Hepatocyte (in vitro differentiated cells): Measurements from ENCODE around the gene ASF1B.

Experiments used
- CTCF ChIP-seq: fragments of 200-600 bp; sonication (generic); IDR thresholded peaks from 2 replicates; pipeline ENCODE4 v1.5.1; 2016; ENCODE audit warnings: antibody characterized with exemption, mild to moderate bottlenecking; ENCODE audit not compliant: poor library complexity
- EZH2 ChIP-seq: fragments of 200-600 bp; sonication (generic); IDR thresholded peaks from 2 replicates; pipeline ENCODE4 v1.6.1; 2016; ENCODE audit warnings: antibody characterized with exemption, mild to moderate bottlenecking, borderline replicate concordance
- EZH2phosphoT487 ChIP-seq: fragments of 200-600 bp; sonication (generic); IDR thresholded peaks from one replicate; pipeline ENCODE4 v1.6.1; 2018; ENCODE audit warnings: antibody characterized with exemption, mild to moderate bottlenecking, low read depth, moderate library complexity; ENCODE audit not compliant: unreplicated experiment, severe bottlenecking

DNA sequence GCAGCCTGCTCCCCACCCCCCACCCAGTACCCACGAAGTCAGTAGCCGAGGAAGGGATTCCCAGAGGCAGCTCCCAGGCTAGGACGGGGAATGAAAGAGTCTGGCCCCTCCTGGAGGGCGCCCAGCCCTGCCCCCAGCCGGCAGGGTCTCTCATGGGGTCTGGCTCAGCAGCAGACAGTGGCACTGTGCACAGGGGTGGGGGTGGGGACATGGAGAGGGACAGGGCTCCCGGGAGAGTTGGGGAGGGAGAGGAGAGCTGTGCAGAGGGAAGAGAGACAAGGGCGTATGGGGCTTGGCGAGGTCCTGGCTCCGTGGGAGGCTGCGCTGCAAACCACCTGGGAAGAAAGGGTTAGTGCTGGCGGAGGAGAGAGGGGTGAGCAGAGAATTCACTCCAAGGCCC lies 27.7 kb upstream of the ASF1B start:
- no peak for TF ChIP-seq CTCF
- TF ChIP-seq EZH2 = no peak
- no peak for TF ChIP-seq EZH2phosphoT487
